WTC11 (cell line): ENCODE data around the gene C4orf33. TPM values are rescaled to one million over a fixed set of nuclear protein-coding genes. Genes with fewer than 3 reads are reported as not detected.

Source experiments
- ATAC-seq: fragments of 200-7000 bp; cut with Tn5 transposase; 2 replicates; pipeline ENCODE4 v1.10.0; 2021; ENCODE audit warnings: mild to moderate bottlenecking, moderate library complexity
- CTCF ChIA-PET: fragments of 300-600 bp; sonication (Branson Sonifier 250); formaldehyde crosslinking; loops from one replicate; lab custom pipeline; 2021; ENCODE audit warnings: antibody characterized with exemption; lab: Charles Lee
- POLR2A ChIA-PET: fragments of 350-600 bp; sonication (Branson Sonifier 250); formaldehyde crosslinking; loops from one replicate; lab custom pipeline; 2021; ENCODE audit warnings: antibody characterized with exemption; lab: Charles Lee
- DNase-seq: peaks from one replicate; pipeline ENCODE4 v3.0.0; 2021; ENCODE audit warnings: low spot score
- H3K27ac Mint-ChIP-seq: 2 replicates; pipeline ENCODE4 v1.8.0; 2021; ENCODE audit warnings: mixed read lengths
- H3K27me3 Mint-ChIP-seq: 2 replicates; pipeline ENCODE4 v1.8.0; 2021; ENCODE audit warnings: low read depth, mild to moderate bottlenecking, moderate library complexity, mixed read lengths
- H3K36me3 Mint-ChIP-seq: 2 replicates; pipeline ENCODE4 v1.8.0; 2021; ENCODE audit warnings: mixed read lengths
- H3K4me1 Mint-ChIP-seq: 2 replicates; pipeline ENCODE4 v1.8.0; 2022; ENCODE audit warnings: mixed read lengths
- H3K4me3 Mint-ChIP-seq: 2 replicates; pipeline ENCODE4 v1.8.0; 2021; ENCODE audit warnings: mild to moderate bottlenecking, moderate library complexity, mixed read lengths
- H3K9me3 Mint-ChIP-seq: 2 replicates; pipeline ENCODE4 v1.8.0; 2021; ENCODE audit warnings: mixed read lengths
- CREM ChIP-seq: sonication (generic); formaldehyde crosslinking; IDR thresholded peaks from 2 replicates; pipeline ENCODE4 v1.8.1; 2022; ENCODE audit warnings: mild to moderate bottlenecking, missing genetic modification reagents, moderate library complexity
- HMGA2 ChIP-seq: fragments of 250-450 bp; sonication (Bioruptor Pico); IDR thresholded peaks from 2 replicates; pipeline ENCODE4 v1.4.0; 2021; ENCODE audit warnings: mild to moderate bottlenecking, moderate library complexity
- MAX ChIP-seq: sonication (generic); formaldehyde crosslinking; IDR thresholded peaks from 2 replicates; pipeline ENCODE4 v1.8.0; 2022; ENCODE audit warnings: mild to moderate bottlenecking, missing genetic modification reagents
- MLX ChIP-seq: sonication (generic); formaldehyde crosslinking; IDR thresholded peaks from 2 replicates; pipeline ENCODE4 v1.8.1; 2023; ENCODE audit warnings: mild to moderate bottlenecking, missing genetic modification reagents, moderate library complexity
- MXD4 ChIP-seq: fragments of 250-450 bp; sonication (Bioruptor Pico); IDR thresholded peaks from 2 replicates; pipeline ENCODE4 v1.8.0; 2021; ENCODE audit warnings: mild to moderate bottlenecking, moderate library complexity, borderline replicate concordance
- MYBL2 ChIP-seq: sonication (generic); formaldehyde crosslinking; IDR thresholded peaks from 2 replicates; pipeline ENCODE4 v1.8.1; 2023; ENCODE audit warnings: mild to moderate bottlenecking, moderate library complexity, missing genetic modification reagents
- NFYB ChIP-seq: sonication (generic); formaldehyde crosslinking; conservative IDR thresholded peaks from 2 replicates; pipeline ENCODE4 v1.8.0; 2022; ENCODE audit warnings: low read depth, missing genetic modification reagents
- NR1H2 ChIP-seq: sonication (generic); formaldehyde crosslinking; IDR thresholded peaks from 2 replicates; pipeline ENCODE4 v1.9.0; 2021; ENCODE audit warnings: mild to moderate bottlenecking, moderate library complexity, missing genetic modification reagents
- NR3C1 ChIP-seq: sonication (generic); formaldehyde crosslinking; conservative IDR thresholded peaks from 2 replicates; pipeline ENCODE4 v1.8.1; 2023; ENCODE audit warnings: low read depth, mild to moderate bottlenecking, missing genetic modification reagents
- OVOL2 ChIP-seq: fragments of 250-450 bp; sonication (Bioruptor Pico); IDR thresholded peaks from 2 replicates; pipeline ENCODE4 v1.9.0; 2021; ENCODE audit warnings: mild to moderate bottlenecking, borderline replicate concordance
- PREB ChIP-seq: sonication (generic); formaldehyde crosslinking; IDR thresholded peaks from 2 replicates; pipeline ENCODE4 v1.8.1; 2022; ENCODE audit warnings: mild to moderate bottlenecking, missing genetic modification reagents, moderate library complexity, borderline replicate concordance
- RORB ChIP-seq: fragments of 250-450 bp; sonication (Bioruptor Pico); IDR thresholded peaks from 2 replicates; pipeline ENCODE4 v1.9.0; 2021; ENCODE audit warnings: mild to moderate bottlenecking
- SMAD4 ChIP-seq: sonication (generic); formaldehyde crosslinking; IDR thresholded peaks from 2 replicates; pipeline ENCODE4 v1.8.0; 2022; ENCODE audit warnings: mild to moderate bottlenecking, missing genetic modification reagents
- SOX15 ChIP-seq: fragments of 250-450 bp; sonication (Bioruptor Pico); IDR thresholded peaks from 2 replicates; pipeline ENCODE4 v1.9.0; 2021; ENCODE audit warnings: mild to moderate bottlenecking
- USF2 ChIP-seq: sonication (generic); formaldehyde crosslinking; IDR thresholded peaks from 2 replicates; pipeline ENCODE4 v1.8.1; 2023; ENCODE audit warnings: mild to moderate bottlenecking, missing genetic modification reagents, moderate library complexity
- ZNF281 ChIP-seq: sonication (generic); formaldehyde crosslinking; IDR thresholded peaks from 2 replicates; pipeline ENCODE4 v1.8.0; 2023; ENCODE audit warnings: mild to moderate bottlenecking, missing genetic modification reagents
- ZNF317 ChIP-seq: sonication (generic); formaldehyde crosslinking; IDR thresholded peaks from 2 replicates; pipeline ENCODE4 v1.8.1; 2023; ENCODE audit warnings: low read depth, mild to moderate bottlenecking, moderate library complexity, missing genetic modification reagents, borderline replicate concordance
- ZNF396 ChIP-seq: fragments of 250-450 bp; sonication (Bioruptor Pico); IDR thresholded peaks from 2 replicates; pipeline ENCODE4 v1.8.0; 2021; ENCODE audit warnings: mild to moderate bottlenecking, moderate library complexity, borderline replicate concordance
- ZNF425 ChIP-seq: fragments of 250-450 bp; sonication (Bioruptor Pico); conservative IDR thresholded peaks from 2 replicates; pipeline ENCODE4 v1.9.0; 2021; ENCODE audit warnings: mild to moderate bottlenecking
- total RNA-seq: library from RNA; stranded (reverse); gene quantifications from 3 replicates; pipeline ENCODE4 v1.2.3, GENCODE V29; 2021

The C4orf33 gene
- total RNA-seq, 1 experiment from 2014 or later: 6.9 TPM

GRCh38 chr4:129138810-129139496 is 43.0 kb downstream of the C4orf33 start:
- TF ChIP-seq MAX (CRISPR knock-in tag): no peak
- TF ChIP-seq ZNF425 (CRISPR knock-in tag): no peak
- TF ChIP-seq ZNF396: no peak
- no peak for TF ChIP-seq PREB (CRISPR knock-in tag)
- no peak for TF ChIP-seq NR3C1 (CRISPR knock-in tag)
- TF ChIP-seq CREM (CRISPR knock-in tag): no peak
- no peak for TF ChIP-seq NFYB
- no peak for TF ChIP-seq HMGA2 (CRISPR knock-in tag)
- no peak for TF ChIP-seq ZNF281 (CRISPR knock-in tag)
- no peak for TF ChIP-seq USF2 (CRISPR knock-in tag)
- no peak for TF ChIP-seq SOX15 (CRISPR knock-in tag)
- no peak for TF ChIP-seq ZNF317 (CRISPR knock-in tag)
- TF ChIP-seq MYBL2 (CRISPR knock-in tag): no peak
- no peak for TF ChIP-seq SMAD4 (CRISPR knock-in tag)
- no peak for TF ChIP-seq MXD4 (CRISPR knock-in tag)
- TF ChIP-seq RORB (CRISPR knock-in tag): no peak
- TF ChIP-seq MLX (CRISPR knock-in tag): no peak
- no peak for TF ChIP-seq OVOL2 (CRISPR knock-in tag)
- no peak for TF ChIP-seq NR1H2 (CRISPR knock-in tag)
- ChIA-PET POLR2A (interaction anchor here (1.1 kb wide), 1 partner anchor 29 kb away, joined by 3 read pairs; no protein-coding TSS in a partner anchor), CTCF (no interaction called here)
- no peak overlapping the region for H3K27ac Mint-ChIP-seq
- peak; percentile 85 for ATAC-seq
- no peaks in the 10 kb centered on the region for H3K36me3 Mint-ChIP-seq
- peaks cover 16% of the 10 kb centered on the region for H3K4me1 Mint-ChIP-seq
- H3K9me3 Mint-ChIP-seq: 0 out of 2 replicates have a peak, but pooled peaks cover 3% of the 10 kb centered on the region
- no peak overlapping the region for H3K4me3 Mint-ChIP-seq
- DNase-seq: no peak
- H3K27me3 Mint-ChIP-seq: no peaks in the 10 kb centered on the region
